ENCODE results near the gene REG3A.

REG3A gene

DNA sequence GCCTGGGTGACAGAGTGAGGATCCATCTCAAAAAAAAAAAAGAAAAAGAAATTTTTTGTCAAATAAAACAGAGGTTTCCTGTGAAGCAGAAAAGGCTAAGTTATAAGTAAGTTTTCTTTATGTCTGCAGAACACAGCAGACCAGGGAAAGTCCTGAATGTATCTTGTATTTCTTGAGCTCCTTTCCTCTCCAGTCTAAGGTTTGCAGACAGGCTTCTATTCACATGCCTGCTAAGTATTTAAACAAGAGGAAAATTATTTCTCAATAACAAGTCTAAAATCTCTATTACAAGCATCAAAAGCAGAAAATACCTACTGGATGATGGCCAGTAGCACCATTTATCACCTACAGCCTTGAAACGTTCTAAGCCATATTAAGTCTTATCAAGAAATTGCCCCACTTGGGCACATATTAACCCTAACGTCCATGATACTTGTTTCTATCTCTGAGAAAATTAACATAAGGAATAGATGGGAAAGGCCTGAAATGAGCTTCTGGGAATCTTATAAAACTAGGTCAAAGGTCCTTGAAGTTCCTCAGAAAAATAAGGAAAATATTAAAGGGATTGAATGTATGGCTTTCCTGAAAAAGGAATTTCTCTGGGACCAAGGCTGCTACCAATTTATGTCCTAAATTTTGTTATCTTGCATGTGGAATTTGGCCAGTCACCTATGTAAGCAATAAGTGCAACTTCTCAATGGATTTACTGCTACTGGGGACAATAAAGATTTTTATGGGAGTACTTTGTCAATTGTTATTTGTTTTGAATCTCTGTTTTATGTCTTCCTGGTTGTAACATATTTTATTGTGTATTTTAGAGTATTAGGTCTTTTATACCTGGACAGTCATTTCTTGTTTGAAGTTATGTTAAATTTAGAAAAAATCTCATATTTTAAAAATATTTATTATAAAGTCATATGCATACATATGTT, 42.3 kb downstream of the REG3A start:
- no peak for DNase-seq
- Histone ChIP-seq H3K36me3 (no peaks in the 10 kb centered on the region), H3K27me3 (ENCODE audit: insufficient read depth, low read depth, severe bottlenecking) (peaks cover 17% of the 10 kb centered on the region), H3K9me3 (ENCODE audit: severe bottlenecking) (no peaks in the 10 kb centered on the region), H3K4me3 (ENCODE audit: low read depth, low read length) (no peak overlapping the region), H3K27ac (no peak overlapping the region)
- no peak for TF ChIP-seq CTCF (IDR thresholded peaks at IDR 0.05; ENCODE audit: low read depth, low read length)

DNA sequence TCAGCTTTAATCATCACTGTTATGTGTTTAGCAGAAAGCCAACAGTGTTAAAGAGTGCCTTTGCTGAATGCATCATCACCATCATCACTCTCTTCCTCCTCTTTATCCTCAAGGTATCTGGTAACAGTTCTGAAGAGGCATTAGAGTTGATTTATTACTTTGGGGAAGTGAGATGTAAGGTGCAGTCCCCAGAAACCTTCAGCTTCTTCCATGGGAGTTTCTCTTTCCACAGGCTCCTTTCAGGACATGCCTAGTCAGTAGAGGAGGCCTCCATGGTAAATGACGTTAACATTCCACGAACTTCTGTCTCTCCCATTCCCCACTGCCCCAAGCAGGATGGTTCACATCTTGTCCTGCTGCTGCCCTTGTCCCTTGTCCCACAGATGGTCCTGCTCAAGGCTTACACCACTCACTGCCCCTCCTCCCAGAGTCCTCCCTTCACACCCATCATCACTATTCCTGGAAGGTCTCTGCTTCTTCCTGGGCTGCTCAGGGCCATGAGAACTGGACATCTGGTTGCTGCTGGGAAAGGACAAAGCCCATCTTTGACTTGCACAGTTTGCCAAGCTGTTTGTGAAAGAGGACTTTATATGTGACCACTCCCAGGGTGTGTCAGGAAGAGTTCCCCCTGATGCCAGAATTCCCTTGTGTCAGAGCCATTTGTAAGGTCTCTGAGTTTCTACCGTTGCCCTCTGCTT, 44.6 kb downstream of the REG3A start:
- no peak overlapping the region for H3K4me3 ChIP-seq (ENCODE audit: low read depth, low read length)
- no peak for DNase-seq
- peaks cover 18% of the 10 kb centered on the region for H3K27me3 ChIP-seq (ENCODE audit: insufficient read depth, low read depth, severe bottlenecking)
- no peaks in the 10 kb centered on the region for H3K9me3 ChIP-seq (ENCODE audit: severe bottlenecking)
- H3K27ac ChIP-seq, result no peak overlapping the region
- H3K36me3 ChIP-seq, result no peaks in the 10 kb centered on the region
- TF ChIP-seq CTCF (IDR thresholded peaks at IDR 0.05; ENCODE audit: low read depth, low read length), result no peak

- H3K36me3 ChIP-seq, result no peaks in the 10 kb centered on the region
- no peak for TF ChIP-seq CTCF (IDR thresholded peaks at IDR 0.05; ENCODE audit: low read depth, low read length)
- H3K9me3 ChIP-seq (ENCODE audit: severe bottlenecking), result no peaks in the 10 kb centered on the region
- H3K4me3 ChIP-seq (ENCODE audit: low read depth, low read length), result no peak overlapping the region
- peaks cover 14% of the 10 kb centered on the region for H3K27me3 ChIP-seq (ENCODE audit: insufficient read depth, low read depth, severe bottlenecking)
- H3K27ac ChIP-seq, result no peak overlapping the region
- no peak for DNase-seq
Observed at GRCh38 chr2:79112269-79112668, 47.3 kb downstream of the REG3A start.

Data from WERI-Rb-1 (cell line).